ENCODE results near the gene SIK1. TPM values are rescaled to one million over a fixed set of nuclear protein-coding genes. Genes with fewer than 3 reads are reported as not detected.

Gene SIK1
- total RNA-seq, 1 experiment from 2014 or later: 32.3 TPM

DNA sequence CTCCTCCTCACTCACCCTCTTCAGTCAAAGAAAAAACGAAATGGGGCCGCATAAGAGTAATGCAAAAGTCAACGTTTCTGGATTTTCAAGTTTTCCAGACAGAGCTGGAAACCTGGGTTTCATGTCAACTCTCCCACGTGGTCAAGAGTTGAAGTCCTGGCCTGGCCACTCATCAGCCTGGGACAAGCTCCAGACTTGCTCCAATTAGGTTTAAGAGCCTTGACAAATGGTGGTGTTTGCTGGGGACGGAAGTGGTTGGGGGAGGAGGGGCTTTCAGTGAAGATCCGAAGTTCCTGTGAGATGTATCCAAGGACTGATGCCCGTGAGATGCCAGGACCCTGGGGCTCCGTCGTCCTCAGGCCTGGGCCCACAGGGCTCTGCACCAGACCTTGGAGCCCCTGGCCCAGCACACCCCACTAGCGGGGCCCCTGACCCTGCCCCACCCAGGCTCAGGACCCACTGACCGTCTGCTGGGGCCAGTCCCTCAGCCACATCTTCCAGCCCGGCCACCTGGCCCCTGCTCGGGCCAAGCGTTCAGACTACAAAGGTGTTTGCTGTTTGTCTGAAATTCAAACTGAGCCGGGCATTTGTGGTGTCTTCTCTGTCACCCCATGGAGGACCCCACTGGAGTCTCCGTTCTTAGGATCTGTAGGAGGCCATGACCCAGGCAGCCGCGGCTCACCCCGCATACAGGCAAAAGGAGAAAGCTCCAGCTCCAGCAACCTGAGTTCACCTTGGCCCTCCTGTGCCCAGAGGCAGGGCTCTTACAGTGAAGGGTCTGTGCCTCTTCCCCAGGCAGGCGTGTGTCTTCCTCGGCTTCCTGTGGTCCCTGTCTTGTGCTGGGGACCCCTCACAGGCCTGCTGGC, 53.3 kb downstream of the SIK1 start:
- intact Hi-C loops (cut with micrococcal nuclease; ENCODE audit: unreplicated experiment) (no loop called here), in situ Hi-C loops (cut with HindIII; ENCODE audit: low pct_unique_long_range_greater_than_20kb, low sequenced_read_pairs) (no loop called here)
- DNase-seq (ENCODE audit: low read depth, low spot score) (no peak), ATAC-seq (no peak)
- ChIA-PET CTCF (no interaction called here), POLR2A (no interaction called here)
- Histone ChIP-seq H3K27ac (ENCODE audit: low read length) (no peak overlapping the region), H3K36me3 (ENCODE audit: control insufficient read depth, insufficient read depth, low read length) (no peaks in the 10 kb centered on the region), H3K4me3 (ENCODE audit: low read depth in 2 of 2, low read length in 2 of 2) (no peak overlapping the region), H3K4me1 (ENCODE audit: control insufficient read depth, insufficient read depth, low read length) (no peaks in the 10 kb centered on the region), H3K9me3 (ENCODE audit: control insufficient read depth, insufficient read depth, low read depth, low read length) (no peaks in the 10 kb centered on the region), H3K27me3 (ENCODE audit: control insufficient read depth, insufficient read depth, low read length) (no peaks in the 10 kb centered on the region)
- no peak for TF ChIP-seq POLR2AphosphoS5 (IDR thresholded peaks at IDR 0.05; ENCODE audit: low read depth, low read length)
- no peak for TF ChIP-seq SIN3A (IDR thresholded peaks at IDR 0.05; ENCODE audit: borderline replicate concordance, insufficient read depth, low read depth, low read length)
- TF ChIP-seq TCF7L2 (IDR thresholded peaks at IDR 0.05; ENCODE audit: low read depth, low read length): no peak
- TF ChIP-seq, protein P1, sequence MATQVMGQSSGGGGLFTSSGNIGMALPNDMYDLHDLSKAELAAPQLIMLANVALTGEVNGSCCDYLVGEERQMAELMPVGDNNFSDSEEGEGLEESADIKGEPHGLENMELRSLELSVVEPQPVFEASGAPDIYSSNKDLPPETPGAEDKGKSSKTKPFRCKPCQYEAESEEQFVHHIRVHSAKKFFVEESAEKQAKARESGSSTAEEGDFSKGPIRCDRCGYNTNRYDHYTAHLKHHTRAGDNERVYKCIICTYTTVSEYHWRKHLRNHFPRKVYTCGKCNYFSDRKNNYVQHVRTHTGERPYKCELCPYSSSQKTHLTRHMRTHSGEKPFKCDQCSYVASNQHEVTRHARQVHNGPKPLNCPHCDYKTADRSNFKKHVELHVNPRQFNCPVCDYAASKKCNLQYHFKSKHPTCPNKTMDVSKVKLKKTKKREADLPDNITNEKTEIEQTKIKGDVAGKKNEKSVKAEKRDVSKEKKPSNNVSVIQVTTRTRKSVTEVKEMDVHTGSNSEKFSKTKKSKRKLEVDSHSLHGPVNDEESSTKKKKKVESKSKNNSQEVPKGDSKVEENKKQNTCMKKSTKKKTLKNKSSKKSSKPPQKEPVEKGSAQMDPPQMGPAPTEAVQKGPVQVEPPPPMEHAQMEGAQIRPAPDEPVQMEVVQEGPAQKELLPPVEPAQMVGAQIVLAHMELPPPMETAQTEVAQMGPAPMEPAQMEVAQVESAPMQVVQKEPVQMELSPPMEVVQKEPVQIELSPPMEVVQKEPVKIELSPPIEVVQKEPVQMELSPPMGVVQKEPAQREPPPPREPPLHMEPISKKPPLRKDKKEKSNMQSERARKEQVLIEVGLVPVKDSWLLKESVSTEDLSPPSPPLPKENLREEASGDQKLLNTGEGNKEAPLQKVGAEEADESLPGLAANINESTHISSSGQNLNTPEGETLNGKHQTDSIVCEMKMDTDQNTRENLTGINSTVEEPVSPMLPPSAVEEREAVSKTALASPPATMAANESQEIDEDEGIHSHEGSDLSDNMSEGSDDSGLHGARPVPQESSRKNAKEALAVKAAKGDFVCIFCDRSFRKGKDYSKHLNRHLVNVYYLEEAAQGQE (IDR thresholded peaks at IDR 0.05; ENCODE audit: insufficient read depth in 1 of 2, low read depth in 2 of 2, low read length in 1 of 2): no peak
- TF ChIP-seq, protein P2, sequence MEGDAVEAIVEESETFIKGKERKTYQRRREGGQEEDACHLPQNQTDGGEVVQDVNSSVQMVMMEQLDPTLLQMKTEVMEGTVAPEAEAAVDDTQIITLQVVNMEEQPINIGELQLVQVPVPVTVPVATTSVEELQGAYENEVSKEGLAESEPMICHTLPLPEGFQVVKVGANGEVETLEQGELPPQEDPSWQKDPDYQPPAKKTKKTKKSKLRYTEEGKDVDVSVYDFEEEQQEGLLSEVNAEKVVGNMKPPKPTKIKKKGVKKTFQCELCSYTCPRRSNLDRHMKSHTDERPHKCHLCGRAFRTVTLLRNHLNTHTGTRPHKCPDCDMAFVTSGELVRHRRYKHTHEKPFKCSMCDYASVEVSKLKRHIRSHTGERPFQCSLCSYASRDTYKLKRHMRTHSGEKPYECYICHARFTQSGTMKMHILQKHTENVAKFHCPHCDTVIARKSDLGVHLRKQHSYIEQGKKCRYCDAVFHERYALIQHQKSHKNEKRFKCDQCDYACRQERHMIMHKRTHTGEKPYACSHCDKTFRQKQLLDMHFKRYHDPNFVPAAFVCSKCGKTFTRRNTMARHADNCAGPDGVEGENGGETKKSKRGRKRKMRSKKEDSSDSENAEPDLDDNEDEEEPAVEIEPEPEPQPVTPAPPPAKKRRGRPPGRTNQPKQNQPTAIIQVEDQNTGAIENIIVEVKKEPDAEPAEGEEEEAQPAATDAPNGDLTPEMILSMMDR (IDR thresholded peaks at IDR 0.05): no peak
- no TSS peak for BruUV-seq (replicated peaks)

DNA sequence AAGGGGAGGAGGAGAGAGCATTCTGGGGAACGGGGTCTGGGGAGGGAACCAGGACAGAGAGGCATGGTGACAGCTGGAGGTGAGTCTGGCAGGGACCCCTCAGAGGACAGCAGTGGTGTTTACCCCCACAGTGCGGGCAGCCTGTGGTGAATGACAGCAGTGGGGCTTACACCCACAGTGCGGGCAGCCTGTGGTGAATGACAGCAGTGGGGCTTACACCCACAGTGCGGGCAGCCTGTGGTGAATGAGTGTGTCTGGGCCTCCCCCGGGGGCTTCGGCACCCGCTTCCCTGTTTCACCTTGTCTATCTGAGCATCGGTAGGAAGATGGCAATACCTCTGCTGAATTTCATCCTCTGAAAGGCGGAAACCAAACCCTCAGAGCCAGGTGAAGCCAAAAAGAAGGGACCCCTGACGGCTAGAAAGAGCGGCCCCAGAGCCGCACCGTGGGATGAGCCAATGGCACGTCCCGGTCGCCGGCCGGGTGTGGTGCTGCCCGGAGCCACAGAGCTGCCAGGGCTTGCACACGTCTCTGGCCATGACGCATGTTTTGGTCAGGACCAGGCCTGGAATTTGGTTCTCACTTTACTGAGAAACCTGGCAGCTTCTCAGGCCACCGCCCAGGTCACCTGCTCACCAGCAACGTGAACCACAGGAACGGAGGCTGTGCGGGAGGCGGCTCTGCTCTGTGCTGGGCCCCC, 54.1 kb downstream of the SIK1 start:
- DNase-seq (ENCODE audit: low read depth, low spot score): no peak
- BruUV-seq (replicated peaks): no TSS peak
- ChIA-PET POLR2A (no interaction called here), CTCF (no interaction called here)
- no peak overlapping the region for H3K4me3 ChIP-seq (ENCODE audit: low read depth in 2 of 2, low read length in 2 of 2)
- H3K36me3 ChIP-seq (ENCODE audit: control insufficient read depth, insufficient read depth, low read length): no peaks in the 10 kb centered on the region
- TF ChIP-seq, protein P1 (IDR thresholded peaks at IDR 0.05; ENCODE audit: insufficient read depth in 1 of 2, low read depth in 2 of 2, low read length in 1 of 2): no peak
- TF ChIP-seq TCF7L2 (IDR thresholded peaks at IDR 0.05; ENCODE audit: low read depth, low read length) (no peak), POLR2AphosphoS5 (IDR thresholded peaks at IDR 0.05; ENCODE audit: low read depth, low read length) (no peak), SIN3A (IDR thresholded peaks at IDR 0.05; ENCODE audit: borderline replicate concordance, insufficient read depth, low read depth, low read length) (no peak)
- TF ChIP-seq, protein P2 (IDR thresholded peaks at IDR 0.05): no peak
- no peak for ATAC-seq
- no peak overlapping the region for H3K27ac ChIP-seq (ENCODE audit: low read length)
- in situ Hi-C loops (cut with HindIII; ENCODE audit: low pct_unique_long_range_greater_than_20kb, low sequenced_read_pairs) (no loop called here), intact Hi-C loops (cut with micrococcal nuclease; ENCODE audit: unreplicated experiment) (no loop called here)
- H3K27me3 ChIP-seq (ENCODE audit: control insufficient read depth, insufficient read depth, low read length): no peaks in the 10 kb centered on the region
- H3K9me3 ChIP-seq (ENCODE audit: control insufficient read depth, insufficient read depth, low read depth, low read length): no peaks in the 10 kb centered on the region
- no peaks in the 10 kb centered on the region for H3K4me1 ChIP-seq (ENCODE audit: control insufficient read depth, insufficient read depth, low read length)
